Ecto neural progenitor cell (in vitro differentiated cells): Measurements from ENCODE around the gene KLHDC1.
A peak's percentile ranks its signal among the peaks of the same experiment; 100 is the strongest.
"Not testable (repeated sequence)": the region's sequence is repeated elsewhere in the genome, so short reads cannot be mapped to it uniquely, and the experiment has no call there.

Experiments used
- DNase-seq: peaks from one replicate; pipeline ENCODE4 v3.0.0-alpha.2; 2018; ENCODE audit warnings: low spot score

KLHDC1 gene

DNA sequence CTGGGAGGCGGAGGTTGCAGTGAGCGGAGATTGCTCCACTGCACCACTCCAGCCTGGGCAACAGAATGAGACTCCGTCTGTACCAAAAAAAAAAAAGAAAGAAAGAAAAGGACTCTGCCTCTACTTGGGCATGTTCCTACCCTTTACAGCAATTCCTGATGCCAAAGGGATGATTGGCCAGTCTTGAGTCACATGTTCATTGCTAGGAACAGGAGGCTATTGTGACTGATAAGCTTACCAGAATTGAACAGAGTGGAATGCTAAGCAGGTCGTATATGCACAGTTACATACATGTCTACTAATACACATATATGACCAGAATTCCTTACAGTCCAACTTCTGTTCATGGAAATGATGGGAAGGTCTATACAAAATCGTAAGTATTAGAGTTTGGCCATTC, 34.3 kb downstream of the KLHDC1 start:
- no peak for DNase-seq

DNA sequence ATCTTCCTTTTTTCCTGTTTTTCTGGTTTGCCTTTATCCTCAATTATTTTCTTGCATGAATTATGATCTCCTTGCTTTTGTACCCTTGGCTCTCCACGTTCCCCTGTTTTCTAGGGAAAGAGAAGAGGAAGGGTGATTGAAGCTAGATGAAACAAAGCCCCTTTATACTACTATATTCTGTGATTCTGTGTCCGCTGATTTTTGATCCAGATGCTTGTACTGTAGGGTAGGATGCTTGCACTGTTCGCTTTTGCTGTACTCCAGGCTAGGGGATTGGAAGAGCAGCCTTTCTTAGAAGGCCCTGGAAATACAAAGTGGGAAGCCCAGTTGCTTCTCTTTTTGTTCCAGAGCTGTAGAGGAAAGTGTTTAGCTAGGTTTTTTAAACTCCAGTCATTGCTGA, 40.0 kb downstream of the KLHDC1 start:
- DNase-seq, result no peak

DNA sequence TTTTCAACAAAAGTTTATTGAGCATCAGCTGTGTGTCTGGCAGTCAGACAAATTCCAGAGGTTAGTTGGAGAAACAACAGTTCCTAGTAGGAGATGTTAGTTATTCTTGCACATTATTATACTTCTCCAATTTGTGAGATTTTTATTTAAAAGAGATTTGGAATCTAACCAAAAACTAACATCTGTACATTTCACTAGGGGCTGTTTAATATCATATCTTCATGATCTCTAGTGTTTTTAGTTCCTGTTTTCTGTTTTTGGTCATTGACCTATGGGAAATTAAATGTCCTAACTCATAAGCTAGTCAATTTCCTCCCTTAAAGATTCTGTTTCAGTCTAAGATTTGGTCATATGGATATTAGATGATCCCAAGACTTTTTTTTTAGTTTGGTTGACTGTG, 40.9 kb downstream of the KLHDC1 start:
- DNase-seq, result no peak

DNA sequence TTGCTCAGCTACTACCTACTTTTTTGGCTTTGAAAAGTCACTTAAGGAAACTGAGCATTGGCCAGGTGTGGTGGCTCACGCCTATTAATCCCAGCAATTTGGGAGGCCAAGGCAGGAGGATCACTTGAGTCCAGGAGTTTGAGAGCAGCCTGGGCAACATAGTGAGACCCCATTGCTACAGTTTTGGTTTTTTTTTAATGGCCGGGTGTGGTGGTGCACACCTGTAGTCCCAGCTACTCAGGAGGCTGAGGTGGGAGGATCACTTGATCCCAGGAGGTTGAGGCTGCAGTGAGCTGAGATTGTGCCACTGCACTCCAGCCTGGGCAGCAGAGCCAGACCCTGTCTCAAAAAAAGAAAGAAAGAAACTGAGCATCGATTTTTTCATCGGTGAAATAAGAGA, 42.7 kb downstream of the KLHDC1 start:
- DNase-seq, result not testable (repeated sequence)

DNA sequence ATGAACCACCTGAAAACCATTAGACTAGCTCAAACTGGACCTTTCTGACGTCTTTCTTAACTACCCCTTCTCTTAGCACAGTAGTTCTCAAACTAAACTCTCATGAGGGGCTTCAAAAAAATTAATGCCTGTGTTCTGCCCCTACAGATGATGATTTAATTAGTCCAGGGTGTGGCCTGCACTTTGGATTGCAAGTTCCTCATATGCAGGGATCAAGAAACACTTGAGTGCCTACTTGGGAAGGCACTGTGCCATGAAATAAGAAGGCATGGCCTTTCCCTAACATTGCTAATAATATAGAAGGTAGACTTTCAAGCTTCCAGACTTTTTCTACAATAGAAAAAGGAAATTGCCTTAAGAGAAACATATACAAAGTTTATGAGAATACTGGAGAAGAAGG, 52.3 kb downstream of the KLHDC1 start:
- no peak for DNase-seq

DNA sequence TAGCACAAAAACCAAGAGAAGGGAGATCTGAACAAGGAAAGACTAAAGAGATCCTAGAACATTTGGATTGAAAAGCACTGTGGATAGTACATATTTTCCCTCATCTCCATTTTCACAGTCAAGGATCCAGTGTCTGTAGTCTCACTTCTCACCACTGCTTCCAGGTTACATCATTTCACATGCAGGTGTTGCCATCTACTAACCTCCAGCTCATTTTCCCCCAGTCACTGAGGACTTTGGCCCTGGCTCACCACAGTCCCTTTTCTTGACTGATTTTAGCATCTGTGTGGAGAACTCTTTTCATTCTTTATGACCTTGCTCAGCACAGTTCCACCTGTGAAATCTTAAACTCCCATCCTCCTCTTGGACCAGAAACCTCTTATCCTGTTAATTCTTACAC, 53.6 kb downstream of the KLHDC1 start:
- DNase-seq, result not testable (repeated sequence)

DNA sequence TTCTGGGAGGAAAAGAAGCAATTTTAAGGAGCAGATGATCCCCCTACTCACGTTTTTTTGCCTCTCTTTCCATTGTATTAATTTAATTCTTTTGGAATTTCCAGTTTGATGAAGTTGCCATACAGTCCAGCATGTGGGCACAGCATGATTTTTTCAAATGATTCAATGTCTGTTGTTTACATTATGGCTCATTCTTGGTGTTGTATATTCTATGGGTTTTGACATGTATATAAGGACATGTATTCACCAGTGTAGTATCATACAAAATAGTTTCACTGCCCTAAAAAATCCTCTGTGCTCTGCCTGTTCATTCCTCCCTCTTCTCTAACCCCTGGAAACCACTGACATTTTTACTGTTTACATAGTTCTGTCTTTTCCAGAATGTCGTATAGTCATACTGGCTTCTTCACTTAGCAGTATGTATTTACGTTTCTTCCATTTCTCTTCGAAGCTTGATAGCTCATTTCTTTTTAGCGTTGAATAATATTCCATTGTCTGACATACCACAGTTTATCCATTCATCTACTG, 61.7 kb downstream of the KLHDC1 start:
- no peak for DNase-seq

DNA sequence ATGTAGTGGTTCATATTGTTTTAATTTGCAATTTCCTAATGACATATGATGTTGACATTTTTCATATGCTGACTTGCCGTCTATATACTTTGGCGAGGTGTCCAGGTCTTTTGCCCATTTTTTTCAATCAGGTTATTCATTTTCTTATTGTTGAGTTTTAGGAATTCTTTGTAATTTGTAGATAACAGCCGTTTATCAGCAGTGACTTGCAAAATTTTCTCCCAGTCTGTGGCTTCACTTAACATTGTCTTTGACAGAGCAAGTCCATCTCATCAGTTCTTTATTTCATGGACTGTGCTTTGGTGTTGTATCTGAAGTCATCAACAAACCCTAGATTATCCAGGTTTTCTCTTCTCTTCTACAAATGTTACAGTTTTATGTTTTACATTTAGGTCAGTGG, 62.5 kb downstream of the KLHDC1 start:
- no peak for DNase-seq

DNA sequence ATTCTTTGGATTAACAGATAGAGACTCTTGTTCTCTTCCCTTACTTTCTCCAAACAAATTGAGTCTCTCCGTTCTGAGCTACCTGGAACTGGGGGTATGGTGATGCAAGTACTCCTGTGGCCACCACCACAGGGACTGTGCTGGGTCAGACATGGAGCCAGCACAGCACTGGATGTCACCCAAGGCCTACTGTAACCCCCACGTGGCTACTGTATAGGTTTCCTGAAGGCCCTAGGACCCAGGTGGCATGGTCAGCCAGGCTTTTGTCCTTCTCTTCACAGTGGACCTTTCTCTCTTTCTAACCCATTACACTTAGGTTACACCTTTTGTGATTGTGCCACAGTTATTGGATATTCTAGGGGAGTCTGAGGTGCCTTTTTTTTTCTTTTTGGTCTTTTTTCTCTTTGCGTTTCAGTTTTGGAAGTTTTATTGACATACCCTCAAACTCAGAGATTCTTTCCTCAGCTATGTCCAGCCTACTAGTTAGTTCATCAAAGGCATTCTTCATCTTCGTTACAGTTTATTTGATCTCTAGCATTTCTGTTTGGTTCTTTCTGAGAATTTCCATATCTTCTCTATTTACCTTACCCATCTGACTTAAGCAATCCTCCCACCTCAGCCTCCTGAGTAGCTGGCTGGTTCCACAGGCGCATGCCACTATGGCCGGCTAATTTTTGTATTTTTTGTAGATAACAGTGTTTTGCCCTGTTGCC, 69.1 kb downstream of the KLHDC1 start:
- no peak for DNase-seq

DNA sequence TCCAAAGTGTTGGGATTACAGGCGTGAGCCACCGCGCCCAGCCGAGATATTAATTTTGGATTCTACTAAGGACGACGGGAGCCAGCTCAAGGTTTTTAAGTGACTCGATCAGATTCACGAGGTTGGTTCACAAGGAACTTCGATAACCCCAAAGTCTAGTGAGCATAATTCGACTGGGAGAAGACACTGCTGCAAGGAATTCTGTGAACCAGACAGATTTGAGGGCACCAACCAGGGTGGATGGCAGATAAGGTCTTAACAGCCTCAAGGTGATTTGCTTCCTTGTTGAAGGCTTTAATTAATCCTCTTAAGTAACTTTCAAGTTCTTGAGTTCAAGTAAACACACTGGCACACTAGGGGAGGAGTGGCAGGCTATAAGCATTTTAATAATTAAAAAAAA, 73.9 kb downstream of the KLHDC1 start:
- no peak for DNase-seq

DNA sequence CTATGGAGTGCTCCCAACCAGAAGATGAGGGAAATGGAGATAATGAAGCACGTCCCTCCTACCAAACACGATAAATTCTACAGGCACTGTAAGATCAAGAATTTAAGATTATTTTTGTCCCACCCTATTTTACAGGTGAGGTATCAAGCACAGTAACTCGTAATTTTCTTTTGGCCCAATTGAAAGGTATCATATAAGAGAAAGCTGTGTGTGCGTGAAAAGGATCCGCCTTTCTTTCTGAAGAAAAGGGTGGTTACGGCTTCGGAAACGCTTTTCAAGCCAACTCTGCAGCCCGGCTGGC, 74.3 kb downstream of the KLHDC1 start:
- no peak for DNase-seq

DNA sequence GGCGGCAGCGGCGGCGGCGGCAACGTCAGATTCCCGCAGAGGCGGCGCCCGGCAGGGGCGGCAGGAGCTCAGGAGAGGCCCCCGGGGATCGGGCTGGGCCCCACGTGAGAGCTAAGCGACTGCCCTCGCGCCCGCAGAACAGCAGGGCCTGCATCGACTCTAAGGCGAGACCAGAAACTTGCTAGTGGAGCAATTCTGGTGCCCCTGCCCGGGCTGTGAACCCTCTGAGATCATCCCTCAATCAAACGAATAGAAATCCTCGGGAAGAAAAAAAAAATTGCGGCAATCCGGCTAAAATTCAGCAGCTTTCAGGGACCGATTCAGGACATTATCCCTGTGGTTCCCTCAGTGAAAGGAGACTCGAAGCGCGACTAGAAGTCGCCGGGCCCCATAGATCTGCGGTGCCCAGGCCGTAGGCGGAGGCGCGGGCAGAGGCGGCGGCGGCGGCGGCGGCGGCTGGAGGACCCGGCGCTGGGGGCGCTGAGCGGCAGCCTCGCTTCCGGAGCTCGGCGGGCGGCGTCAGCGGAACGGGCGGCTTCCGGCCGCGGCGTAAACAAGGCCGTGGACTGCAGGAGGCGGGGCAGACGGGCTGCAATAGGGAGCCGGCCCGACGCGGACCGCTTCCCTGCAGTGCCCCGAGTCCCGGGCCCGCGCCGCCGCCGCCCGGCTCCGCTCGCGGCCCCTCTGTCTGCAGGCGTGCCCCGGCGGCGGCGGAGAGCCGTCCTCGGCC, 74.8 kb downstream of the KLHDC1 start, which contains the start of gene KLHDC2:
Gene KLHDC2, plus strand, starts transcription at position 583 of the 730 bp plus-strand sequence. CDS start 316 bp downstream, outside the sequence.
- DNase-seq, result peak; percentile 92

DNA sequence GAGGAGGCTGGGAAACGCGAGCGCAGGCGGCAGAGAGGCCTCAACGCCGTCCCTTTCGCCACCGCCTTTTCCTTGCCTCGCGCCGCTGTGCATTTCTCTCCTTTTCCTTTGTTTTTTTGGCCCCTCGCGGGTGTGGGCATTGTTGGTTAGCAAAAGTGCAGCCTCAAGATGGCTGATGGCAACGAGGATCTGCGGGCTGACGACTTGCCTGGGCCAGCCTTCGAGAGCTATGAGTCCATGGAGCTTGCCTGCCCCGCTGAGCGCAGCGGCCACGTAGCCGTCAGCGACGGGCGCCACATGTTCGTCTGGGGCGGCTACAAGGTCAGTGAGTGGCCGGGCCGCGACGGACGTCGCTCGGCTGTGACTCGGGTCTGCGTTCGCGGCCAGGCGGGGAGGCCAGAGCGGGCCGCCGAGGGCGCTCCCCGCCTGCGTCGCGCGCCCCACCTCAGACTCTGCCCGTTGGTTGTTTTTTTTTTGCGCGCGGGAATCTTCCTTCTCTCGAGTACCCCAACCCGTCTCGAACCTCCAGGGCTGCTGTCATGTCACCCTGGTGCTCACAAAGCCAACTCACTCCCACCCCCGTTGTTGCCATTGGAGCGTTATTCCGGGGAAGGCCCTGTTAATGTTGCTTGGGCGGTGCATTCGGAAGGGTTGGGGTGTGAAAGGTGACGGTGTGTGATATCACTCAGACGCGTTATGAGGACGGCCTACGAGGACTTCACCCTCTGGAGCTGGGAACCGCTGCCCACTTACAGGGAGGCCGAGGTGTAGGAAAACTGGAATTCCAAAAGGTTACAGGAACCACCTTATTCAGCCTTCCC, 75.6 kb downstream of the KLHDC1 start:
- peak; percentile 63 for DNase-seq

DNA sequence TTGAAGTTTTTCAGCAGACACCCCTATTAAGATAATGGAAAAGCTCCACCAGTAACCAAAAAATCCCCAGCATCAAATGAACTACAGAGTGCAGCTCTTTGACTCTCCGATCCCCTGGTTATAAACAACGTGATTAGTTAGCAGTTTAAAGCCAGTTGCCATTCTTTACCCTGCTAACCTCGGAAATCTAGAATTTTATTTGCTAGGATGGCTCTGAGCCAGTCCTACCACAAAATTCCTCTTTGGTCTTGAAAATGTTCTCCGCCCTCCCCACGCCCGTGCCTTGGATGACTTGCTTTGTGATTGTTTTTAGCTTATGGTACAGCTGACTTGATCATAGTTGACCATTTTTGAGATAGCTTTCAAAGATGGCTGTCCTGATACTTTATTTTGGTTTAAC, 76.3 kb downstream of the KLHDC1 start:
- no peak for DNase-seq

DNA sequence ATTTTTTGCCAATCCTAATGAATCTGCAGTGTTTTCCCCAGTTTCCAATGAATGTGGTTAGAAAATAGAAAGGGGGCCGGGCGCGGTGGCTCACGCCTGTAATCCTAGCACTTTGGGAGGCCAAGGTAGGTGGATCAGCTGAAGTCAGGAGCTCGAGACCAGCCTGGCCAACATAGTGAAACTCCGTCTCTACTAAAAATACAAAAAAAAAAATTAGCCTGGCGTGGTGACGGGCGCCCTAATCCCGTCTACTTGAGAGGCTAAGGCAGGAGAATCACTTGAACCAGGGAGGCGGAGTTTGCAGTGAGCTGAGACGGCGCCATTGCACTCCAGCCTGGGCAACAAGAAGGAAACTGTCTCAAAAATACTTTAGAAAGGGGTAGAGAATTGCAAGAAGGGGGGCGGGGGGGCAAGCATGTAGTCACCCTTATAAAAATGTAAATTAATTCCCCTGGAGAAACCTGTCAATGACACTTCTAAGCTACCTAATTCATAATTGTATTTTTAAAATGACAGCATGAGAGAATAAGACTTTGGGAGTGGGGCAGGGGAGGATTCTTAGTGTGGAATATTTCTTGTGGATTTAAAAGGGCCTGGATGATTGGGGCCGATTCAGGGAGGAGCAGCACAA, 76.8 kb downstream of the KLHDC1 start:
- no peak for DNase-seq

DNA sequence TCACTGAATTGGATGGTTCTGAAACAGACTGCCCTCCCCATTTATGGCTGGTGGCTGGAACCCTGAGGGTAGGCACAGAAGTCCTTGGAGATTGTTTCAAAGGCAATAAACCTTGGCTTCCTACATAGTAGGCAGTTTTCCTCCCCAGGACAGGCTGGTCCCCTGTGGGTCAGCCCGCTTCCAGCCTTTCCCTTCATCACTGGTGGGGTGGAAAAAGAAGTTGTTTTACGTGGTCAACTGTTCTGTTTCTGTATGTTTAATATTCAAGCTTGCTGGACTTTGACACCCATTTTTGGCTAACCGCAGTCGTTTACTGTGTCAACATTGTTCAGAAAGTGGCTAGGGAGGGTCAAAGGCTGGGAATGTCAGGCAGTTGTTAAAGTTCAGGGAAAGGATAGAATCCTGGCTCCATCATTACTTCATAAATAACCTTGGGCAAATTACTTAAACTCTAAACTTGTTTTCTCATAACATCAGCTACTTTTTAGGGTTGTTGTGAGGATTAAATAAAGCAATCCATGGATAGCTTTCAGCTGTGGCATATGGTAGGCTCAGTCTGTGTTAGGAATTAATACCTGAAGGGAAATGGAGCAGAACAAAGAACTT, 77.4 kb downstream of the KLHDC1 start:
- no peak for DNase-seq

DNA sequence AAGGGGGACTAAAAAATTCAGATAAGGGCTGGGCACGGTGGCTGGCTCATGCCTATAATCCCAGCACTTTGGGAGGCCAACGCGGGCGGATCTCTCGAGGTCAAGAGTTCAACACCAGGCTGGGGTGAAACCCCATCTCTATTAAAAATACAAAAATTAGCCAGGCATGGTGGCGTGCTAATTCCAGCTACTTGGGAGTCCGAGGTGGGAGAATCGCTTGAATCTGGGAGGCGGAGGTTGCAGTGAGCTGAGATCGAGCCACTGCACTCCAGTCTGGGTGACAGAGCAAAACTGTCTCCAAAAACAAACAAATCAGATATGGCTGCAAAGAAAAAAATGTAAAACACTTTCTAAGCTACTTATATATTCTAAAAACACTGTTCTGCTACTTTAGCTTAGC, 78.8 kb downstream of the KLHDC1 start:
- not testable (repeated sequence) for DNase-seq

DNA sequence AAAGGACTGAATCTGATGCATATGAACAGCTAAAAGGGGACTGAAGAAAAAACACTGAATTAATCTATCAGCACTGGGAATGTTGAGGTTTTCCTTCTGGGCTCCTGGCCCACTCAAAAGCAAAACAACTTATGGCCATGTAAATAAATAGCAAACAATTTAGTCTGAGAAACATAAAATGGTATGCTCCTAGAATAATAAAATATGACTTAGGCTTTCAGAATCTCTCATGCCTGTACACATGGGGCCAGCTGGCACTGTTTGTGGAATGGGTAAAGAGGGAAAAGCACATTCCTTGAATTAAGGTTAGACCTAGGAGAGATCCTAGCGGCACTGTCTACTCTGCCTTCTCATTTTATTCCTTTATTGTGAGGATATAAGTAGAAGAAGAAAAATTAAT, 81.2 kb downstream of the KLHDC1 start:
- no peak for DNase-seq

DNA sequence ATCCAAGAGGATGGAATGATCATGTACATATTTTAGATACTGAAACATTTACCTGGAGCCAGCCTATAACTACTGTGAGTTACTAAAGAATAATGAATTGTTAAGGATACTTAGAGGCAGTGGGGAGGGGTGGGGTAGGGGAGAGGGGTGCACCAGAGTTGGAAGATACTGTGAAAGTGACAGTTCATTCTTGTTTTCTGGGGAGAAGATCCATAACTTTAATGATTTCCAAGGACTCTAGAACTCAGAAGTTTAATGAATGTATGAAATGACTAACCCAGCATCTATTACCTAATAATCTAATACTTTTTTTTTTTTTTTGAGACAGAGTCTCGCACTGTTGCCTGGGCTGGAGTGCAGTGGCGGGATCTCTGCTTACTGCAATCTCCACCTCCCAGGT, 85.5 kb downstream of the KLHDC1 start:
- DNase-seq, result no peak

DNA sequence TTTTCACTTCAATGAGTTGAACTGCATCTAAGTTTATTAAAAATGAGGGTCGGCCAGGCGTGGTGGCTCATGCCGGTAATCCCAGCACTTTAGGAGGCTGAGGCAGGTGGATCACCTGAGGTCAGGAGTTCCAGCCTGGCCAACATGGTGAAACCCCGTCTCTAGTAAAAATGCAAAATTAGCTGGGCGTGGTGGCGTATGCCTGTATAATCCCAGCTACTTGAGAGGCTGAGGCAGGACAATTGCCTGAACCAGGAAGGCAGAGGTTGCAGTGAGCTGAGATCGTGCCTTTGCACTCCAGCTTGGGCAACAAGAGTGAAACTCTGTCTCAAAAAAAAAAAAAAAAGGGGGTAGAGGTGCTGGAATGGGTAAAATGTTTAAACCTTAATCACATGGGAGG, 88.1 kb downstream of the KLHDC1 start:
- DNase-seq, result not testable (repeated sequence)

DNA sequence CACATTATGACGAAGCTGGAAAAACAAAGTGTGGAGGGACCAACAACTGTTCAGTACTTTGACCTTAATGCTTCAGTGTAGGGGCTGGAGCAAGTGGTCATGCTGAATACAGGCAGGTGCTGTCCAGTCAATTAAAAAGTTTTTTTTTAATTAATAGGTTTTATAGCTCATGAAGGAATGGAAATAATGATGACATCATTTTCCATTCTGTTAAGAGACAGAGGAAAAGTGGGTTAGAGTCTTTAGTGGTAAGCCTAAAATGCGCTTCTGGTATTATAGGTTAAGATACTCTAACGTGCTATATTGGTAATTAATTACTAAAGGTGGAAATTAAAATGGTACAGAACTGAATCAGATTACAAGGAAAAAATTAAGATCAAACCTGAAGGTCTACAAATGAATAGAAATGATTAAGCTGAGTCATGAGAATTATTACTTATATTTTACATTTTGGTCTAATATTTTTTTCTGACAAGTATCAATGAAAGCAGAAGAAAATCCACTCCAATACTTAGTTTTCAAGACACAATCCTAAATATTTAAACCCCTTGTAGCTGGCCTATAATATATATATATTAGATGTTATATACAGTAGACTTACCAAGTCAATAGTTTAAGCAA, 90.6 kb downstream of the KLHDC1 start:
- no peak for DNase-seq
